ENCODE data around the gene CDH13. TPM values are rescaled to one million over a fixed set of nuclear protein-coding genes. Genes with fewer than 3 reads are reported as not detected.

CDH13 gene
- total RNA-seq, 1 experiment from 2014 or later = not detected

GRCh38 chr16:82694239-82694874, 67.6 kb downstream of the CDH13 start:
- DNase-seq (ENCODE audit: low spot score) = no peak

- DNase-seq (ENCODE audit: low spot score) = no peak
Observed at GRCh38 chr16:82695806-82696205, 69.0 kb downstream of the CDH13 start.

GRCh38 chr16:82699260-82699659, 72.5 kb downstream of the CDH13 start:
- no peak for DNase-seq (ENCODE audit: low spot score)

GRCh38 chr16:82699711-82700495, 73.1 kb downstream of the CDH13 start:
- no peak for DNase-seq (ENCODE audit: low spot score)

GRCh38 chr16:82700541-82701235, 73.9 kb downstream of the CDH13 start:
- DNase-seq (ENCODE audit: low spot score) = no peak

DNA sequence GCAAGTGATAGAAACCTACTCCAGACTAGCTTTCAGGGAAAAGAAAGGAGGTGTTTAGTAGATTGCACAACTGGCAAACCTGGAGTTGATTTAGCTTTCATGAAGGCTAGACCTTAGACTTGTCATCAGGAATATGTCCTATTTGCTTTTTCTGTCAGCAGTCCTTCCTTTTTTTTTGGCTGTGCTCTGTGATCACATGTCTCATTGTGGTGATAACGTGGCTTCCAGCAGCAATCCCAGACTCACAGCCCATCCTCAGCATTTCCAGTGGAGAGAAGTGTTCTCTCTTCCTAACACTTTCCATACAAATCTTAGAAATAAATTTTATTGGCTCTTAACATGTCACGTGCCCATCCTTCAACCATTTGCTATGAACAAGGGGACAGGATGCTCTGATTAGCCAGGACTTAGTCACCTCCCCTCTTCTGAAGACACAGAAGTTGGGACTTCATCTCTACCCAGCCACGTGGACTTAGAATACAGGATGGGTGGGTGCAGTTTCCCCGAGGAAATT, 74.7 kb downstream of the CDH13 start:
- DNase-seq (ENCODE audit: low spot score) = no peak

- DNase-seq (ENCODE audit: low spot score) = no peak
Observed at GRCh38 chr16:82703161-82703560, 76.4 kb downstream of the CDH13 start.

DNA sequence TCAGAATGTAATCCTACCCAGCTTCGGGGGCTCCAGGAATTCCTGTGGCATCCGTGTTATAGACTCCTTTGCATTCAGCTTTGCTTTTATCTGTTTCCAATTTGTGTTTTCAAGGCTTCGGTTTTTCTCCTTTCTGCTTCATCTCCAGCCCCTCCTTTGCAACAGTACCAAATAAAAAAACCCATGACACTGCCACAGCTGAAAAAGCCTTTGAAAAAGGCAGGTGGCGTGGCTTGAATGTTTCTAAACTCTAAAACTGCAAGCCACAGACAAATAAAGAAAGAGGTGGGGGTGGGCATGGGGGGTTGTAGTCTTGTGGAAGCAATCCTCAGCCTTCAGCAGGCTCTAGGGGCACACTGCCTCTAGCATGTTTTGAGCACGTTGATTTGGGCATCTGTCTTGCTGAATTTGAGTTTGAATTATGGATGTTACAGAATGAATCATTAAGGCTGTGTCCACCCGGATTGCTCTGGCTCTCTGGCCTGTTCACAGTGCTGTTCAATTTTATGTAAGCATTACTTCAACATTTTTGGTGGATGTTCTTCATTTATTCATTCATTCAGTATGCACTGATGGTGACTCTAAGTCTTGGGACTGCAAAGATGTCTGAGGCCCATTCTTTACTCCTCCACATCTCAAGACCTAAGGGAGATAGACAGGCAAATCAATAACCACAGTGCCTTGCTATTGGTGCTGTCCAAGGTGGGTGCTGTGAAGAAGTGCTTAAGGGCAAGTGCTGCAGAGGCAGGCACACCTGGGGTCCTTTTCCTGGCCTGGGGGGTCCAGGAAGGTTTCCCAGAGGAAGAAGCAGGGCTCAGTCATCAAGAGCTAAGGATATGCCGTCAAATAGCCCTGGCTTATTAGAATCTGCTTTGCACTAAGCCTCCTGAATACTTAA, 77.4 kb downstream of the CDH13 start:
- no peak for DNase-seq (ENCODE audit: low spot score)

DNA sequence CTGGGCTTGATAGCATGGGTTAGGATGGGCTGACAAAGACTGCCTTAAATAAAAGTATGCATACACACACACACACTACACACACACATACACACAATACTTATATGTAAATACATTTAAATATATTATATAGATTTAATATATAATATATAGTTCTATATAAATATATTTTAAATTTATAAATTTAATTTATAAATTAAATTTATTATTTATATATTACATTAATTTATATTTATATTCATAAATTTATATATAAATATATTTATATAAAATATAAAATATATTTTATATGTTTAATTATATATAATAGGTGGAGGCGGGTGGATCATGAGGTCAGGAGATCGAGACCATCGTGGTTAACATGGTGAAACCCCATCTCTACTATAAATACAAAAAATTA, 83.2 kb downstream of the CDH13 start:
- no peak for DNase-seq (ENCODE audit: low spot score)

- no peak for DNase-seq (ENCODE audit: low spot score)
Observed at GRCh38 chr16:82713778-82714177, 87.0 kb downstream of the CDH13 start.

DNA sequence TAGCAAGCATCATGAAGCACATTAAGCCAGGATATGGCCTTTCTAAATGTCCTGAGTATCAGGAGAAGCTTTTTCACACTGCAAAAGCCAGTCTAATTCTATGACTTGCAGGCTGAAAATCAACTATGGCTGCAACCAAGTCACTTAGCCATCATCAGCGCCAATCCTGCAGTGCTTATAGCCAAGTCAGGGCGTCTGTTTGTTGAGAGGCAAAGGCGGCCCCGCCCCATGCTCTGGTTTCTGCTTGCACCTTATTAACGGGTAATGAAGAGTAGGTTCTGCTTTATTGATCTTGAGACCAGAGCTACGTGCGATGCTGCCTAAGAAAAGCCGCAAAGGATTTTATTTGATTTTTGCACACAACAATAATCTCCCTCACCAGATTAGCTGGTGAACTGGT, 88.4 kb downstream of the CDH13 start:
- DNase-seq (ENCODE audit: low spot score) = no peak

DNA sequence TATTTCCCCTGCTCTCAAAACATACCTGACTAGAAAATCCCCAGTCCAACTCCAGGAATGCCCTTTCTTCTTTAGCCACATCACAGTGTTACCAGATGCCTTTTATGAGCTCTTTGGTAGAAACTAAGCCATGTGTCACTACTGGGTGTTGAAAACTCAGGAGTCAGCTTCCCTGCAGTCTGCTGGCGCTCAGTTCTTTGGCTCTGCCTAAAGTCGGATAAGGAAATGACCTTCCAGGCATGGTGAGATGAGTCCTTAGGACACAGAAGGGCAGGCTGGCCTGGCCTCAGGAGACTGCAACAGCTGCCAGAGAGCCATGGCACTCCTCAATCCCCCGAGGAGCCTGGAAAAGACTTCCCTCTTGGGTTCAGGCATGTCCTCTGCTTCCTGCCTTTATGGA, 89.1 kb downstream of the CDH13 start:
- no peak for DNase-seq (ENCODE audit: low spot score)

- DNase-seq (ENCODE audit: low spot score) = no peak
Observed at GRCh38 chr16:82716361-82716855, 89.6 kb downstream of the CDH13 start.

DNA sequence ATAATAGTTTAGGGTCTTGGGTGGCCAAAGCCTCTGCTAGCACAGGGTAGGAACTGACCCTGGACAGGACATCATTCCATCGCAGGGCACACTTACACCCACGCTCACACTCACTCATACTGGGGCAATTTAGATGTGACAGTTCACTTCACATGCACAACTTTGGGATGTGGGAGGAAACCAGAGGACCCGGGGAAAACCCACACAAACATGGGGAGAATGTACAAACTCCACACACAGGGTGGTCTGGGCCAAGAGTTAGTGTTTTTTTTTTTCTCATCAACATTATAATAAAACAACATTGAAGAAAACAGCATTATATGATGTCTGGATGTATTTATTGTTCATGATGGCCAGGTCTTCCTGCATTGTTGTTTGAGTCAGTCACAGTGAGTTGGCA, 93.6 kb downstream of the CDH13 start:
- DNase-seq (ENCODE audit: low spot score) = no peak

GRCh38 chr16:82726306-82726705, 99.5 kb downstream of the CDH13 start:
- DNase-seq (ENCODE audit: low spot score) = no peak

GRCh38 chr16:82728901-82729300, 102.1 kb downstream of the CDH13 start:
- no peak for DNase-seq (ENCODE audit: low spot score)

GRCh38 chr16:82730901-82731300, 104.1 kb downstream of the CDH13 start:
- DNase-seq (ENCODE audit: low spot score) = no peak

- no peak for DNase-seq (ENCODE audit: low spot score)
Observed at GRCh38 chr16:82732461-82732860, 105.7 kb downstream of the CDH13 start.

GRCh38 chr16:82735186-82735585, 108.4 kb downstream of the CDH13 start:
- no peak for DNase-seq (ENCODE audit: low spot score)

DNA sequence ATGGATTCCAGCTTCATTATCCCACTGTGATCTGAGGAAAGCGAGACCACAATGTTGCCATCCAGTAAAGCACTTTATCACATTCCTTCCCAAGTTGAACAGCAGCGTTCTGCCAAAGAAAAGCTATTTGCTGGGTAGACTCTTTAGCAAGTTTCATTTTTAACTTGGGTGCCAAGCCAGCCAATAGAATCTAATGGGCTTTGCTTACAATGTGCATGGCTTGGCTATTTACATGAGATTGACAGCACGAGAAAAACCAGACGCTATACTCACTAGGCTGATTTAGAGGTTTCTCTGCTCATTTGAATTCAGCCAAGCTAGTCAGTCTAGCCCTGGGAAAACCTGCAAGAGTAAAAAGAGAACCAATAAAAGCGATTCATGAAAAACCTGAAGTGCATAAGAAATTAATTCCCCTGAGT, 108.9 kb downstream of the CDH13 start:
- no peak for DNase-seq (ENCODE audit: low spot score)

DNA sequence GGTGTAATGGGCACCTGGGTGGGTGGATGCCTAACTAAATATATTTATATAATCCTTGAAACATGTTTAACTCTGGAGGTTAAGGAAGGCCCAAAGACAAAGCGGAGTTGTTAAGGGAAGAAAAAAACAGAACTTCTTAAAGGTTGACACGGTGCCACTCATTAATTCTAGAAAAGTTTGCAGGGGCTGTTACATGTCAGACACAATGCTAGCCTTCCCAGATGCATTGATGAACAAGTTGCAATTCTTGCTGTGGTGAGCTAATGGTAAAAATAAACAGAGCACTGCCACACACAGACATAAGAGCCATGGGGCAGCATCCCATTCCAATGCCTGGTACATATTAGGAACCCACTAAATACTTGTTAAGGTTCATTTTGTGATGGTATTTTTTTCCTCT, 109.5 kb downstream of the CDH13 start:
- DNase-seq (ENCODE audit: low spot score) = no peak

Measured in HT-29 (cell line).